IPS-20b (cell line): ENCODE data around the gene AFF3.

ENCODE experiments used
- H3K27ac ChIP-seq: one replicate; pipeline ENCODE4 v1.5.1; 2013; ENCODE audit warnings: low read length
- H3K27me3 ChIP-seq: 2 replicates; pipeline ENCODE4 v1.6.1; 2013; ENCODE audit warnings: mild to moderate bottlenecking, low read length, inconsistent platforms; ENCODE audit not compliant: insufficient read depth
- H3K36me3 ChIP-seq: 2 replicates; pipeline ENCODE4 v1.6.1; 2013; ENCODE audit warnings: low read depth, mild to moderate bottlenecking, inconsistent platforms, low read length, moderate library complexity; ENCODE audit not compliant: insufficient read depth
- H3K4me1 ChIP-seq: 2 replicates; pipeline ENCODE4 v1.6.1; 2013; ENCODE audit warnings: mild to moderate bottlenecking, control low read depth, inconsistent platforms, low read length, moderate library complexity; ENCODE audit not compliant: insufficient read depth
- H3K4me3 ChIP-seq: 2 replicates; pipeline ENCODE4 v1.5.1; 2013; ENCODE audit warnings: mild to moderate bottlenecking, low read length, inconsistent platforms
- H3K9ac ChIP-seq: 2 replicates; pipeline ENCODE4 v1.6.1; 2013; ENCODE audit warnings: low read depth, mild to moderate bottlenecking, inconsistent platforms, low read length, moderate library complexity
- H3K9me3 ChIP-seq: 2 replicates; pipeline ENCODE4 v1.6.1; 2013; ENCODE audit warnings: mild to moderate bottlenecking, low read depth, low read length, inconsistent platforms; ENCODE audit not compliant: insufficient read depth

AFF3 gene

DNA sequence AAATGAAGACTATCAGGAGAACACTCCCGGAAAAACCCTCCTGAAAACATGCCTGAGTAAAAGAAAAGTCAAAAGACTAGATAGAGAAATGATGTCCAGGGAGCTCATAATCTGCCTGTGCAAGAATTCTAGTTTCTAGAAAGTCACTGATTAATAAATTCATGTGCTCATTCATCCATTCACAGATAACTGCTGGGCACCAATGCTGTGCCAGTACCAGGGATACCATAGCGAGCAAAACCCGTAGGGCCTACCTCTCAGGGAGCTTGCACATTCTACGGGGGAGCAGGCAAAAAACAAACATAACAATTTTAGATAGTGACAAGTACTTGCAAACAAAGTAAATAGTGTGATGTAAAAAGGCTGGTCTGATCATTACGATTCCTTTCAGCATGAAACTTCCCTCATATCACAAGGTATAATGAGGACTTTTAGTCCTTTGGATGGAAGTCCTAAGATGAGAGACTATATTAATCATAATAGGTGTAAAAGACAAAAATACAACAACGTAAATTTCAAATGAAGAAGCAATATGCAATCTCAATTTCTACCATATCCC, 289.9 kb downstream of the AFF3 start:
- no peak overlapping the region for H3K9ac ChIP-seq
- no peak overlapping the region for H3K4me3 ChIP-seq
- no peaks in the 10 kb centered on the region for H3K4me1 ChIP-seq
- H3K27ac ChIP-seq: no peak overlapping the region
- no peaks in the 10 kb centered on the region for H3K27me3 ChIP-seq
- H3K9me3 ChIP-seq: no peaks in the 10 kb centered on the region
- H3K36me3 ChIP-seq: no peaks in the 10 kb centered on the region

DNA sequence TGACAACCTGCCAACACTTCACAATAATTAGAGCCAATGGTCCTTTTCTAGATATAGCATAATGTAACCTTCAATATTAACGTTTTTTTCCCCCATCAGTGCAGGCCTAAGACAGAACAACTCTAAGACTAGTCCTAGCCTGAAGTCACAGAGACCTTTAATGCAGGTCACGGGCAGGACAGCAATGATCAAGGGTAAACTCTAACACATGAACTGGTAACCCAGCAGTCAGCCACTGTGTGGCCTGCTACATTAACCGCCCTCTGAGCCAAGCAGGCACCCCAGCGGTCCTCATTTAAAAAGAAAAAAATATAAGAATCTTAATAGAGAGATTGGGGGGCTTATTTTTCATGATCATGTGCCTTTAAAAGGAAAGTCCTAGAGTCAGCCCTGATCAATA, 290.6 kb downstream of the AFF3 start:
- Histone ChIP-seq H3K4me3 (no peak overlapping the region), H3K27me3 (no peaks in the 10 kb centered on the region), H3K27ac (no peak overlapping the region), H3K9me3 (no peaks in the 10 kb centered on the region), H3K36me3 (no peaks in the 10 kb centered on the region), H3K4me1 (no peaks in the 10 kb centered on the region), H3K9ac (no peak overlapping the region)

DNA sequence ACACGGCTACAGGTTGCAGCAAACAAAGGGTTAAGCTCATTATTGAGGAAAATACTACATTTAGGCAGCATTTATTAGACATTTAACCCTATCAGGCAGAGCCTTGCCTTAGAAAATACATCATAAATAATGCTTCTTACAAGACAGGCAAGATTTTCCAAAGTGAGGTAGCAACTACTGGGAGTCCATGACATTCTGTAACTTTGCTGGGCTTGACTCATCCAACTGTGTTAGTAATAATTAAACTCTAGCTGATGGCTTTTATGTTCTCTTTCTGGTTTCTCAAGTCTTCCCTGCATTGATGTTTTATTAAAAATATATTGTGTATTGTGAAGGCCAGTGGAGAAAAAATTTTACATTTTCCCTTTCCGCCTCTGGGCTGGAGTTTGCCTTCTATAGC, 291.3 kb downstream of the AFF3 start:
- no peaks in the 10 kb centered on the region for H3K4me1 ChIP-seq
- no peaks in the 10 kb centered on the region for H3K27me3 ChIP-seq
- no peaks in the 10 kb centered on the region for H3K36me3 ChIP-seq
- no peak overlapping the region for H3K27ac ChIP-seq
- H3K9me3 ChIP-seq: no peaks in the 10 kb centered on the region
- no peak overlapping the region for H3K4me3 ChIP-seq
- H3K9ac ChIP-seq: no peak overlapping the region

DNA sequence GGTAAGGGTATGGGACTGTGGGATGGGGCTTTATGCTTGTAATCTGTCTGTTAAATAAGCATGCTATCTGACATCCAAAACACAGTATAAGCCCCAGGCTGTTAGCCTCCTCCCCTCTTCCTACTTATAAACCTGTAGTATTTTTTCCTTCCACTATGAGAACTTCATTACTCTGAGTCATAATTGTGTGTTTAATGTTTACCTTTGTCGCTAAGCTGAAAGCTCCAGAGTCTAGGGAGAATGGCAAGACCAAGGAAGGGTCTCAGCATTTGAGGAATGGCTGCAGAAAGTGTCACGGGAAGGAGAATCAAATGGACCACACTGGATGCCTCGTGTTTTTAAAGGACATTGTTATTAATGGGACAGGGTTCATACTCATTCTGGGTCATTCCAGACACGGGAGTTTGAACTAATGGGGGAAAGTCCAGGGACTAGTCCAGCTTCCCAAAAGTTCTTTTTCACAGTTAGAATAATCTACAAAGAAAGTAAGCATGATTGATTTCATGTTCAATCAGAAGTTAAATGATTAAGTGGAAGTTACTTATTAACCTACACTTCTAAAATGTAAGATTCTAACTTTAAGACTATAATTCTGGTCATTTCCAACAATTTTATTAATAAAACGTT, 292.2 kb downstream of the AFF3 start:
- no peak overlapping the region for H3K27ac ChIP-seq
- no peaks in the 10 kb centered on the region for H3K36me3 ChIP-seq
- H3K9ac ChIP-seq: no peak overlapping the region
- H3K4me3 ChIP-seq: no peak overlapping the region
- H3K9me3 ChIP-seq: no peaks in the 10 kb centered on the region
- H3K27me3 ChIP-seq: no peaks in the 10 kb centered on the region
- H3K4me1 ChIP-seq: no peaks in the 10 kb centered on the region

DNA sequence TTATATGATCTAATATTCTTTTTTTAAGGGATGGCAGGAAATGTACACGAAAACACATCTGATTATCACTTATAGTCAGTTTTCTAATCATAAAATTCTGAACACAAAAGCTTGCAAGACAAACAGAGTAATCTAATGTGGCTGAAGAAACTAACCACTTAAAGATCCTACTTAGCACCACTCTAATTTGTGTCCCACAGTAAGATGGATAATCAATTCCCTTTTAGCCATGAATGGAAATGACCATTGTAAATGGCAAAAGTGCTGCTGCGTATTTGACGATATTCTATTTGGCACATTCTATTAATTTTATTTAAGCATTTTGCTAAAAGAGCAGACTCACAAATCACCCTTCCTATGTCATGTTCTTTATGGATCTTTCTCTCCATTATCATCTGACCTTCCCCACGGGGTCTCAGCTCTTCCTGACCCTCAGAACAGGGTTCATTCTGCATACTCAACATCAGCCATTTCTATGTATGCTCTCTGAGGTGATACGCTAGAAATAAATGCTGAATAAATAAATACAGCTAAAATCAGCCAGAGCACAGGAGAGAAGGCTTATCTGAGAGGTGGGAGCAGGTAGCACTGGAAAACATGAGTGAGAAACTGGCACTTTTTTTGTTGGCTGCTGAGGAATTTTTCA, 295.8 kb downstream of the AFF3 start:
- Histone ChIP-seq H3K27me3 (no peaks in the 10 kb centered on the region), H3K36me3 (no peaks in the 10 kb centered on the region), H3K9ac (no peak overlapping the region), H3K9me3 (no peaks in the 10 kb centered on the region), H3K4me3 (no peak overlapping the region), H3K4me1 (no peaks in the 10 kb centered on the region), H3K27ac (no peak overlapping the region)

DNA sequence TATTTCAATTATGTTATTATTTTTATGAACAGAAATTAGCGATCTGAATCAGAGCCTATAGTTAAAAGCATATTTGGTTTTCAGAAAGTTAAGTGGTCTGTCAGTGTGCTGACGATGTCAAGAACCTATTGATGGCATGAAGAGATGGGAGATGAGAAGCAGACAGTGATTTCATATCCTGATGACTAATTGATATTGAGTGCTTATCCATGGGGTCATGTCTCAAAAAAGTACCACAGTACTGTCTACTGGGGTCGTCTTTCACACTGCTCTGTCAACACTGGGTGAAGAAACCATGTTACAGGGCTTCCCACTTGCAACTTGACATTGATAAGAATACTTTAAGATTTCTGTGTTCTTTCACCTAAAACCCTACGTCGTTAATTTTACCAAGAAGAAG, 297.1 kb downstream of the AFF3 start:
- Histone ChIP-seq H3K27ac (no peak overlapping the region), H3K27me3 (no peaks in the 10 kb centered on the region), H3K9ac (no peak overlapping the region), H3K9me3 (no peaks in the 10 kb centered on the region), H3K36me3 (no peaks in the 10 kb centered on the region), H3K4me1 (no peaks in the 10 kb centered on the region), H3K4me3 (no peak overlapping the region)

DNA sequence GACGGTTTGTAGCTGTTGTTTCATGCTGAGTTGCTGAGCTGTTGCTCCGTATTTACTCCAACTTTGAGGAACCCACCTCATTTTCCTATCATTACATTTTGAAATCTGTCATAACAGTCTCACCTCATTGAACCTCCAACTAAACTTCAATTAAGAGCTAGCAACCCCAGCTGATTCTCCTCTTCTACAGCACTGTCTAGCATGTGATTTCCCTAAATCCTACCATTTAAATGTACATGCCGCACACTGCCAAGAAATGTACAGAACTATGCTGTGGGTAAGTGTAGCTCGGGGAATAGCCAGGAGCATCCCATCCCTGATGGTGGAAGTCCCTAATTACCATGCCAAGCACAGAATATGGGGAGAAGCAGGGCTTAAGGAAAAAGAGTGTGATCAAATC, 299.9 kb downstream of the AFF3 start:
- H3K36me3 ChIP-seq: no peaks in the 10 kb centered on the region

DNA sequence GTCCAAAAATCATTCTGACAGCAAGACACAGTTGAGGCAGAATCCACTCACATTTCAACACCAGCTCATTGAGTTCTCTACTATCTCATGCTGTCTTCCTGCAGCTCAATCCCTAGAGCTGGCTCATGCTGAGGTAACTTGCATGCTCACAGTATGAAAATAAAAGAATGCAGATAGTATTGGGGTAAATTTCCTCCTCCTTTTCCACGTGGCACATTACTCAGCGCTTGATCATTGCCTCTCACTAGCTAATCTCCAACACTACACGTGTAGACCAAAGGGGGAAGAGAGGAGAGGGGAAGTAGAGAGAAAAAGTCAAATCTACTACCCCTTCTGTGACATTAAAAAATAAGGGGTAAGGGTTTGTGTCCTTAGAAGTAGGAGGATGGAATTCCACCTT, 300.6 kb downstream of the AFF3 start:
- Histone ChIP-seq H3K4me1 (no peaks in the 10 kb centered on the region), H3K9ac (no peak overlapping the region), H3K4me3 (no peak overlapping the region), H3K27ac (no peak overlapping the region), H3K9me3 (no peaks in the 10 kb centered on the region), H3K27me3 (no peaks in the 10 kb centered on the region), H3K36me3 (no peaks in the 10 kb centered on the region)

More for the DNA sequence above, 299.9 kb downstream of the AFF3 start:
- Histone ChIP-seq H3K9me3 (no peaks in the 10 kb centered on the region), H3K9ac (no peak overlapping the region), H3K4me3 (no peak overlapping the region), H3K27ac (no peak overlapping the region), H3K4me1 (no peaks in the 10 kb centered on the region), H3K27me3 (no peaks in the 10 kb centered on the region)

DNA sequence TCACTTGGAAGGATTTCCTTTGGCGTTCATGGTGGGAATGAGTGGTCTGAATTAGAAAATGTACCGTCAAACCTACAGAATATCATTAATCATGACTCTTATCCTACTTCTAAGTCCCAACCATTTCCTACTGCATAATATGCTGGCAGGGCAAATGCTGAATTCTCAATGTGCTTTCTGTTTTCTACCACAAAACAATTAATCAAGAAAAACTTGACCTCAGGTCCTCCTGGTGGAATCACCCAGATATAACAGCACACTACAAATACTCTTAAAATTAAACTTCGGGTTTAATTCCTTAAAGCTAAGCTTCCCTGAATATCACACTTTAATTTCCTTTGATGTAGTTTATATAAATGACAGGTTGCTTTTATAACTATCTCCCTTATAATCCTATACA, 301.6 kb downstream of the AFF3 start:
- H3K36me3 ChIP-seq: no peaks in the 10 kb centered on the region
- no peaks in the 10 kb centered on the region for H3K27me3 ChIP-seq
- no peaks in the 10 kb centered on the region for H3K9me3 ChIP-seq
- H3K4me3 ChIP-seq: no peak overlapping the region
- H3K27ac ChIP-seq: no peak overlapping the region
- no peak overlapping the region for H3K9ac ChIP-seq
- no peaks in the 10 kb centered on the region for H3K4me1 ChIP-seq

DNA sequence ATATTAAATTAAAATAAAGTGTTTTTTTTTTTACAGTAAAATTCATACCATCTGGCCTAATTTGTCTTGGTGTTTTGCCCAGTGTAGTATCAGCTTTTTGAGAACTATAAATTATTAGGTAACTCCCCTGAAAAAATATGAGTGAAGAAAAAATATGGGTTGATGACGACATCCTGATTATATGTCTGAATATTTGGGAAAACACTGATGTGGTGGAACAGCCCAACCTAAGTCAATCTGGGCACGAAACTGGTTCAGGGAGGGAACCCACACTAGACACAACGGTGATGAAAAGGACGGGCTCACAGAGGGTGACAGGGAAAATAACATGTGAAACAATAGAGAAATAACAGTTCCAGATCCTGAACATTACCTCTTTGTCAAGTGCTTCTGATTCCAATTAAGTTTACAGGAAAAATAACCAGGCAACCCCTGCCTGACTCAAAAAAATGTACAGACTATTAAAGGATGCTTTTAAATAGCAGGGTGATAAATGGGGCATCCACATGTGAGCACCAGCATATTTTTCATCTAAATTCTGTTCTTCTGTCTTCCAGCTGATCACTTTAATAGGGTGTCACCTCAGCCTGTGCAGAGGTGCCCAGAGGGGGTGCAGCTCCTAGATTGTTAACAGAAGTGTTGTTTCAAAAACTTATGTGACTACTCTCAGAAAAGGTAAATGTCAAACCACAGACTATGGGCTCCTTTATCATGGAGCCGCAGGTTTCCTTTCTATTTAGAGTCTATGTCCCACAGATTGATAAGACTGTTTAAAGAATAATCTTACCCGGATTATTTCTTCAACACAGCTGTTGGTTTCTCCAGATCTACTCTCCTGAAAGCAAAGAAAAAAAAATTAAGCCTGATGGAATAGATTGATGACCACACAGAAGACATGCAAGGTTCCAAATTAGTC, 305.4 kb downstream of the AFF3 start:
- Histone ChIP-seq H3K27me3 (no peaks in the 10 kb centered on the region), H3K9me3 (no peaks in the 10 kb centered on the region), H3K4me3 (no peak overlapping the region), H3K9ac (no peak overlapping the region), H3K4me1 (no peaks in the 10 kb centered on the region), H3K27ac (no peak overlapping the region), H3K36me3 (no peaks in the 10 kb centered on the region)

DNA sequence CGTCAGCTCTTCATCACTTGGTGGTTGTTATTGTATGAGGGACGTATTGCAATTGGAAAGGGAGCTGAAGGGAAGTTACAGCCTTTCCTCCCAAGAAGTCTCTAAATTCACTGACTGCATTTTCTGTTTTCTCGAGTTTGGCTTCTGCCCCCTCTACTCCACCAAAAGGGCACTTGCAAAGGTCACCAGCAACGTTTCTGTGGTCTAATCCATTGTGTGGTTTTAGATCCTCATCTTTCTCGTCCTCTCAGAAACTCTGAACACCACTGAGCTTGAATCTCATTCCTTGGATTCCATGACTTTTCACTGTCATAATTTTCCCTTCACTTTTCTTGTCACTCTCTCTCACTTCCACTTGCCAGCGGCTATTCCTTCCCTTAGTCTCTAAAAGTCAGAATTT, 308.0 kb downstream of the AFF3 start:
- no peaks in the 10 kb centered on the region for H3K9me3 ChIP-seq
- no peak overlapping the region for H3K4me3 ChIP-seq
- no peaks in the 10 kb centered on the region for H3K36me3 ChIP-seq
- H3K4me1 ChIP-seq: no peaks in the 10 kb centered on the region
- no peak overlapping the region for H3K9ac ChIP-seq
- no peak overlapping the region for H3K27ac ChIP-seq
- H3K27me3 ChIP-seq: no peaks in the 10 kb centered on the region
